Activated naive CD8-positive, alpha-beta T cell treated with anti-CD3 and anti-CD28 coated beads, Interleukin-2, amount 10 ng/mL, durations not matched to agents 7 days and 5 days (primary cell): ENCODE data around the gene WIPF1. TPM values are rescaled to one million over a fixed set of nuclear protein-coding genes. Genes with fewer than 3 reads are reported as not detected.
A peak's percentile ranks its signal among the peaks of the same experiment; 100 is the strongest.

Experiments used
- ATAC-seq: fragments of 150-1000 bp; cut with Tn5 transposase; one replicate; pipeline ENCODE4 v1.10.0; 2021; ENCODE audit warnings: low read depth, moderate library complexity
- POLR2A ChIA-PET: fragments of 350-600 bp; sonication (Branson Sonifier 250); formaldehyde crosslinking; loops from one replicate; lab custom pipeline; 2021; ENCODE audit warnings: antibody characterized with exemption; lab: Charles Lee
- DNase-seq: peaks from one replicate; pipeline ENCODE4 v3.0.0; 2021
- H3K27ac Mint-ChIP-seq: one replicate; pipeline ENCODE4 v1.8.0; 2022; ENCODE audit warnings: mild to moderate bottlenecking, mixed read lengths
- H3K27me3 Mint-ChIP-seq: one replicate; pipeline ENCODE4 v1.8.0; 2022; ENCODE audit warnings: mild to moderate bottlenecking, moderate library complexity, mixed read lengths
- H3K36me3 Mint-ChIP-seq: one replicate; pipeline ENCODE4 v1.8.0; 2021; ENCODE audit warnings: mild to moderate bottlenecking, mixed read lengths
- H3K4me1 Mint-ChIP-seq: one replicate; pipeline ENCODE4 v1.8.0; 2021; ENCODE audit warnings: mixed read lengths
- H3K4me3 Mint-ChIP-seq: one replicate; pipeline ENCODE4 v1.8.0; 2022; ENCODE audit warnings: mild to moderate bottlenecking, moderate library complexity, mixed read lengths
- H3K9me3 Mint-ChIP-seq: one replicate; pipeline ENCODE4 v1.8.0; 2021; ENCODE audit warnings: mixed read lengths
- total RNA-seq, 2 experiments: library from RNA; stranded (reverse); gene quantifications; one replicate each; pipeline ENCODE4 v1.2.3, GENCODE V29; 2021

Gene WIPF1
- total RNA-seq, 2 experiments from 2014 or later = 446 to 480 TPM

DNA sequence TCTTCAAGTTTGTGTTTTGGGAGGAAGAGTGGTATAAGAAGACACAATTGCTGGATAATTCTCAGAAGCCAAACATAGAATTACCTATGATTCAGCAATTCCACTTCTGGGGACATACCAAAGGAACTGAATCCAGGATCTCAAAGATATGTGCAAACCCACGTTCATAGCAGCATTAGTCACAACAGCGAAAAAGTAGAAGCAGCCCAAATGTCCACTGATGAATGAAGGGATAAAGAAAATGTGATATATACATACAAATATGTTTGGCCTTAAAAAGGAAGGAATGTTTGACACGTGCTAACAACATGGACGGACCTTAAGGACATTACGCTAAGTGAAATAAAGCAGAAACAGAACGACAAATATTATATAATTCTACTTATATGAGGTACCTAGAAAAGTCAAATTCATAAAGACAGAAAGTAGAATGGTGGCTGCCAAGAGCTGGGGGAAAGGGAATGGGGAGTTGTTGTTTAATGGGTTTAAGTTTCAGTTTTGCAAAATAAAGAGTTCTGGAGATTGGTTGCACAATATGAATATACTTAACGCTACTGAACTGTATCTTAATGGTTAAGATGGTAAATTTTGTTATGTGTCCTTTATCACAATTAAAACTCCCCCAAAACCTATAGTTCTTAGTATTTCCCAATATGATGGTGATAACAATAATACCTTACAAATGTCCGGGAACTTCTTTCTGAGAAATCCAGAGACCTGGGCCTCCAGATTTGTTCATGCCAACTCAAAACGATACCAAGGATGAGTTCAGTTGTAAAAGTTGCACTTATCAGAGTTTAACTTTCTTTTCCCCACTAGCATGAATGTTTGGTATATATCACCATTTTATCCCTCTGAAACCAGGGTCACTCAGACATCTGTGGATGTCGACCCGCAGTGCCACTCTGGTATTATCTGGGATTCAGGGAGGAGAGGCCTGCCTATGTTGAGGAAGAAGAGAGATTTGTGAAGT is 33.7 kb upstream of the WIPF1 start:
- POLR2A ChIA-PET = interaction anchor here (1.0 to 7.8 kb wide), 6 partner anchors 22 to 56 kb away, joined by 3 to 214 read pairs (median 22); partner anchors contain the start of gene WIPF1
- ATAC-seq = no peak
- H3K4me3 Mint-ChIP-seq = peak overlapping the region; percentile 93

DNA sequence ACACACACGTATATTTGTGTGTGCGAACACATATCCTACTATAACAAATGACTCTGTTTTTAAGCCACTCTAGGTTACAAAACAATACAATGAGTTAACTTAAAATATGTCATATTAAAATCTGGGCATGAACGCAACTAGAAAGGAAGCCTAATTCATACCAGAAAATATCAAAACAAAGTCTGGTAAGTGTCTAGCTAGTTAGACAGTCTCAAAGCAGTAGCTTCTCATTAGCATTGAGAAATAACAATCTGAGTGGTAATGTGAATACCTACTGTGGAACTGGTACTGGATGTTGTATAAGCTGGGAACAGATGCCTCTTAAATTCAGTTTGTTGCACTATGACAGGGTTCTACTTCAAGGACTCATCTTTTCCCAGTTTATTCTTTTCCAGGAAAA is 32.5 kb upstream of the WIPF1 start:
- peak overlapping the region; percentile 93 for H3K4me3 Mint-ChIP-seq
- DNase-seq (no peak), ATAC-seq (no peak)
- POLR2A ChIA-PET = interaction anchor here (0.8 to 7.8 kb wide), 4 partner anchors 11 to 52 kb away, joined by 3 to 214 read pairs (median 4); partner anchors contain the start of gene WIPF1
- H3K9me3 Mint-ChIP-seq = no peaks in the 10 kb centered on the region
- peaks cover 48% of the 10 kb centered on the region for H3K36me3 Mint-ChIP-seq
- no peaks in the 10 kb centered on the region for H3K27me3 Mint-ChIP-seq
- no peak overlapping the region for H3K27ac Mint-ChIP-seq
- H3K4me1 Mint-ChIP-seq = peaks cover 70% of the 10 kb centered on the region

More for the DNA sequence above, 33.7 kb upstream of the WIPF1 start:
- H3K4me1 Mint-ChIP-seq = peaks cover 70% of the 10 kb centered on the region
- H3K27ac Mint-ChIP-seq = peak overlapping the region; percentile 98
- H3K36me3 Mint-ChIP-seq = peaks cover 42% of the 10 kb centered on the region
- no peak for DNase-seq
- H3K27me3 Mint-ChIP-seq = no peaks in the 10 kb centered on the region
- no peaks in the 10 kb centered on the region for H3K9me3 Mint-ChIP-seq

DNA sequence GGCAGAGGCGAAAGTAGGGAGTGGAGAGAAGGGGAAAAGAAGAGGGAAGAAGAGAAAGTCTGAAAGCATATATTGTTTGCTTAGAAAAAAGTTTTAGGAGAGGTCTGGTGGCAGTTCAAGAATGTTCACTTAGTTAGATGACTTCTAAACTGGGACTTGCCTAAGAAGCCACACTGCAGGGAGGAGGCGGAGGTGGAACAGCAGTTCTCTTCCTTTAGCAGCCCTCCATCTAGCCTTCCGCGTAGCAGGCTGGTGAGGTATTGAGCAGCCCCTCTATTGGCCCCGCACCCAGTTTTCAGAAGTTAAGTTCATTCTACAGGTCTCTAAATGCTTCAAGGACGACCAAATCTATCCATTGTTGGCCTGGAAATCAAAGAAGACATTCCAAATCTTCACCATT is 31.9 kb upstream of the WIPF1 start:
- ATAC-seq (peak; percentile 13), DNase-seq (no peak)
- Mint-ChIP-seq H3K27me3 (no peaks in the 10 kb centered on the region), H3K4me1 (peaks cover 68% of the 10 kb centered on the region), H3K4me3 (peak overlapping the region; percentile 93), H3K27ac (peak overlapping the region; percentile 52), H3K9me3 (no peaks in the 10 kb centered on the region), H3K36me3 (peaks cover 51% of the 10 kb centered on the region)
- POLR2A ChIA-PET = interaction anchor here (0.8 to 7.8 kb wide), 4 partner anchors 9 to 53 kb away, joined by 3 to 214 read pairs (median 4); partner anchors contain the start of gene WIPF1

DNA sequence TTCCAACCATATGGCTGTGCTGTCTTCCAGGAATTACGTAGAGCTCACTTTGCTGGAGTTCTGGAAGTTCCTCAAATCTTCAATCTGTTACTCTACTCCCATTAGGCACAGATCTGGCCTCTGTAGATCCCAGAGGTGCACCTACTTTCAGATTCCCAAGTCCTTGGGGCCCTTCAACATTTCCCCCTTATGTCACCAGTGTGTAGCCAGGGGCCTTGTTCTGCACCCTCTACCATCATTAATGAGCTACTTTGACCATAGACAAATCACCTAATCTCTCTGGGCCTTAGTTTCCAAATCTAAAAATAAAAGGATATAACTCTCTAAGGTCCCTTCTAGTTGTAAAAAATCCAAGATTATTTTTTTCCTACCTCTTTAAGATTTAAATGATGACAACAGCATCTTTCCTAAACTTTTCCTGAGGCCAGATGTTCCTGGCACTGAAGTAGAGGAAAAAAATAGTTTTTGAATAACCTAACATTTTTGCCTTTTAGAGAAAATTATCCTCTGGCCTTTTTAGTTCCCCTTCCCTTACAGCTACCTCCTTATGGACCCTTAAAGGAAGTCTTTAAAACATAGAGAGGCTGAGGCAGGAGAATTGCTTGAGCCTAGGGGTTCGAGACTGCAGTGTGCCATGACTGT is 31.0 kb upstream of the WIPF1 start:
- Mint-ChIP-seq H3K9me3 (no peaks in the 10 kb centered on the region), H3K27ac (peak overlapping the region; percentile 36), H3K4me3 (no peak overlapping the region), H3K36me3 (peaks cover 56% of the 10 kb centered on the region), H3K27me3 (no peaks in the 10 kb centered on the region), H3K4me1 (peaks cover 75% of the 10 kb centered on the region)
- DNase-seq = no peak
- POLR2A ChIA-PET = interaction anchor here (0.8 to 2.0 kb wide), 4 partner anchors 8 to 53 kb away, joined by 3 to 5 read pairs (median 4); no protein-coding TSS in a partner anchor
- ATAC-seq = no peak

DNA sequence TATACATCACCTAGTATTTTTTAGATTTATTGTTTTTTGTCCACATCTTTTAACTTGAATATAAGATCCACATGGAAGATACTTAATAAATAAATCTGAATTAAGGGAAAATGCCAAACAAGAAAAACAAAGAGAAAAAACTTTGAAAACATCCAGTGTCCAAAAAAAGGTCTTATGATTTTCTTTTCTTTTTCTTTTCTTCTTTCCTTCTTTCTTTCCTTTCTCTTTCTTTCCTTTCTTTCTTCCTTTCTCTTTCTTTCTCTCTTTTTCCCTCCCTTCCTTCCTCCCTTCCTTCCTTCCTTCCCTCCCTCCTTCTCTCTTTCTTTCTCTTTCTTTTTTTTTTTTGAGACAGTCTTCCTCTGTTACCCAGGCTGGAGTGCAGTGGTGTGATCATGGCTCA is 29.6 kb upstream of the WIPF1 start:
- POLR2A ChIA-PET = interaction anchor here (1.2 kb wide), 1 partner anchor 25 kb away, joined by 3 read pairs; no protein-coding TSS in a partner anchor
- Mint-ChIP-seq H3K27ac (peak overlapping the region; percentile 65), H3K27me3 (no peaks in the 10 kb centered on the region), H3K9me3 (no peaks in the 10 kb centered on the region), H3K4me1 (peaks cover 74% of the 10 kb centered on the region), H3K36me3 (peaks cover 47% of the 10 kb centered on the region), H3K4me3 (no peak overlapping the region)
- DNase-seq (no peak), ATAC-seq (no peak)

DNA sequence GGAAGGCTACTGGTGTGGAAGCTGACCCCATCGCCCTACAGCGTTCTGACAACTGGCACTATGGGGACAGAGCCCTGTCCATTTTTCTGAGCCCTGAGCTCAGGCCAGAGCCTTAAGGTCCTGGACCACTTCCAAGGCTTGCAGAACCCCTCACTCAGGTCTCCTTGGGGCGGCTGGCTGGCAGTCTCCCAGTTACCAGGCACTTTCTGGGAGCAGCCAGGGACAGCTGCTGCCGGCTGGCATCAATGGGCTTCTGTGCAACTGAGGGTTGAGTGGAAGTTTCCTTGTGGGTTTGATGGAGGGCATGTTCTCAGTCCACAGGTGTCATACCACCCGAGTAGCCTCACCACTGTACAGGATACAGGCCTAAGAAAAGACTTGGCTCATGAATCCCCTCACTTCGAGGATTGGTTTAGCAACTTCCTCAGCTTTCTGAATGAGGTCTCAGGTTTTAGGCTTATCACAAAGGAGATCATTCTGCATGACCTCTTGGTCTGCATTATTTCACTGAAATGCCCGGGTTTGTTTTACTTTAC is 27.4 kb upstream of the WIPF1 start:
- H3K27me3 Mint-ChIP-seq = no peaks in the 10 kb centered on the region
- H3K4me1 Mint-ChIP-seq = peaks cover 67% of the 10 kb centered on the region
- no peak for ATAC-seq
- peaks cover 47% of the 10 kb centered on the region for H3K36me3 Mint-ChIP-seq
- no peak overlapping the region for H3K4me3 Mint-ChIP-seq
- H3K9me3 Mint-ChIP-seq = no peaks in the 10 kb centered on the region
- POLR2A ChIA-PET = no interaction called here
- no peak overlapping the region for H3K27ac Mint-ChIP-seq
- no peak for DNase-seq

DNA sequence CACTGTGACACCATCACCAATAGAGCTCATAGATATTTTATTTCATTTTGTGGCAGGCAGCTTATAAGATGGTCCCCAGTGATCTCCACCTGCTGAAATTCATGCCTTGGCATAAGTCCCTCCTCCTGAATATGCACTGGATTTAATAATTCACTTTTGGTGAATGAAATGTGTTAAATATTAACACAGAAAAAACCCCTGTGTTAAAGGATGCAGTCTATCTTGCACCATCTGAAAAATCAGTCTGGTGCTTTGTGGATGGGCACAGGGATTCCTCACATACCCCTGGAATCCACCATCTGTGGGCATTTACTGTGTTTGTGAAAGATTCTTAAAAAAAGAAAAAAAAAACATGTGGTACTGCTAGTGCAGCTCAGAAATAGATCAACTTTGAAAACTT is 26.1 kb upstream of the WIPF1 start:
- H3K27me3 Mint-ChIP-seq = no peaks in the 10 kb centered on the region
- DNase-seq (no peak), ATAC-seq (no peak)
- peak overlapping the region; percentile 9 for H3K4me3 Mint-ChIP-seq
- H3K27ac Mint-ChIP-seq = peak overlapping the region; percentile 55
- H3K4me1 Mint-ChIP-seq = peaks cover 62% of the 10 kb centered on the region
- H3K9me3 Mint-ChIP-seq = no peaks in the 10 kb centered on the region
- POLR2A ChIA-PET = interaction anchor here (1.3 to 1.9 kb wide), 2 partner anchors 9 to 11 kb away, joined by 3 to 8 read pairs; no protein-coding TSS in a partner anchor
- H3K36me3 Mint-ChIP-seq = peaks cover 47% of the 10 kb centered on the region

DNA sequence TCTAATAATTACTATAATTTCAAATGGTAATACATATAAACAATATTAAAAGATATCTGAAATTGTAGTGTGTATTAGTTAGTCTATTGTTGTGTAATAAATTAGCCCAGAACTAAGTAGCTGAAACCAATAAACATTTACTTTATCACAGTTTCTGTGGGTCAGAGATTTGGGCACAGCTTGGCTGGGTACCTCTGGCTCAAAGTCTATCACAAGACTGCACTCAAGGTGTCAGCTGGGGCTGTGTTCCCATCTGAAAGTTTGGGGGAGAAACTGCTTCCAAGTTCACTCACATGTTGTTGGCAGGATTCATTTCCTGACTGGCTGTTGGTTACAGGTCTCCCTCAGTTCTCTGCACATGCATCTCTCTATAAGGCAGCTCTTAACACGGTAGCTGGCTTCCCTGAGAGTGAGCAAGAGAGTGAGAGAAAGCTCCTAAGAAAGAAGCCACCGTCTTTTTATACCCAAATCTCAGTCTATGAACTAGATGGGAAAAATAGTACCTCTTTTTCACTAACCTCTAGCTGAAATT is 25.6 kb upstream of the WIPF1 start:
- DNase-seq (no peak), ATAC-seq (no peak)
- POLR2A ChIA-PET = interaction anchor here (0.7 to 1.9 kb wide), 3 partner anchors 10 to 13 kb away, joined by 3 to 8 read pairs (median 3); no protein-coding TSS in a partner anchor
- H3K4me1 Mint-ChIP-seq = peaks cover 61% of the 10 kb centered on the region
- H3K9me3 Mint-ChIP-seq = no peaks in the 10 kb centered on the region
- no peak overlapping the region for H3K4me3 Mint-ChIP-seq
- H3K27me3 Mint-ChIP-seq = no peaks in the 10 kb centered on the region
- peaks cover 42% of the 10 kb centered on the region for H3K36me3 Mint-ChIP-seq
- peak overlapping the region; percentile 15 for H3K27ac Mint-ChIP-seq

DNA sequence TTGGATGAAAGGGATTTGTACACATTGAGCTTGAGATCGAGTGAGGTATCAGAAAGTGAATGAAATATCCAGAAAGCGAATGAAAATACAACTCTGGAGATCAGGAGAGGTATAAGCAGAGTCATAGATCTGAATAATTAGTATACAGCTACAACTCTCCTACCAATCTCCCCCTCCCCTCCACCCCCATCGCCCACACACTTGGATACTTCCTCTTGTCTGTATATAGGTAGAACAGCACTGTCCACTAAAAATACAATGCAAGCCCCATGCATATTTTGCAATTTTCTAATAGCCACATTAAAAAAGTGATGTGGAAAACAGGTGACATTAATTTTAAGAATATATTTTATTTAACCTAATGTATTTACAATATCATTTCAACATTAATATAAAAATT is 23.7 kb upstream of the WIPF1 start:
- DNase-seq (no peak), ATAC-seq (no peak)
- H3K27me3 Mint-ChIP-seq = no peaks in the 10 kb centered on the region
- H3K9me3 Mint-ChIP-seq = no peaks in the 10 kb centered on the region
- H3K36me3 Mint-ChIP-seq = peaks cover 31% of the 10 kb centered on the region
- peaks cover 63% of the 10 kb centered on the region for H3K4me1 Mint-ChIP-seq
- POLR2A ChIA-PET = interaction anchor here (0.6 to 1.2 kb wide), 3 partner anchors 8 to 12 kb away, joined by 3 to 4 read pairs (median 3); no protein-coding TSS in a partner anchor
- no peak overlapping the region for H3K4me3 Mint-ChIP-seq
- peak overlapping the region; percentile 44 for H3K27ac Mint-ChIP-seq

DNA sequence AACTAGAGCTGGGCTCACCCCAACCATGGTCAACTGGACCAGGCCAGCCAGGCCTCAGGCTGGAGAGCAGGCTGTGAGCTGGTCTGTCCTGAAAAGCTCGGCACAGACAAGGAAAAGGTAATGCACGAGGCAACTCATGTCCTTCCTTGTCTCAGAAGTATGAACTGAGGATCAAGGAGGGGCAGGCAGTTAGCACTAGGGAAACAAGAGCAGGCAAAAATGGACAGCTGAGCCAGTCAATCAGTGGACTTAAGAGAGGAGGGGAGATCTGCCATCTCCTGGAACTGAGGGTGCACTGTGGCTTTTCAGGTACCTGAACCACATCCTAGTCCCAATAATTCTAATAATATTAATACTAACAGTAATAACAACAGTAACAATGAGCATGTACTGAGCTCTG is 20.6 kb upstream of the WIPF1 start:
- Mint-ChIP-seq H3K9me3 (no peaks in the 10 kb centered on the region), H3K27ac (peak overlapping the region; percentile 90), H3K4me3 (peak overlapping the region; percentile 63), H3K4me1 (peaks cover 65% of the 10 kb centered on the region), H3K36me3 (peaks cover 29% of the 10 kb centered on the region), H3K27me3 (no peaks in the 10 kb centered on the region)
- POLR2A ChIA-PET = interaction anchor here (0.9 to 2.3 kb wide), 4 partner anchors 9 to 16 kb away, joined by 5 to 21 read pairs (median 5); no protein-coding TSS in a partner anchor
- ATAC-seq (peak; percentile 6), DNase-seq (no peak)

DNA sequence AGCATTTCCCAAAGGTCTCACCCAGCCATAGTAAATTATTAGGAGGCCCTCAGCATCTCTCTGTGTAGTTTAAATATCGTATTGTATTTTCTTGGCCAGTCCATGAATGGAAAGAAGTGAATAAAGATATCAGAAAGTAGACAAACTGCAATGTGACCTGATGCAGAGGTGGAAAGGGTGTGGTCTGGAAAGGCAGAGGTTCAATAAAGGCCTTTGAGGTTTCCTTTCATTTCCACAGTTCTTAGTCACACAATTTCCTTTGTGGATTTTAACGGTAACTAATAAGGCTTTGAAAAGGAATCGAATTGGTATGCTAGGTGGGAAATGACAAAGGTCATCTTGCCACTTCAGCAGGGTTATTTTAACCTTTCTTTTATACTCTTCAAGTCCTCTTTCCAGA is 20.1 kb upstream of the WIPF1 start:
- H3K36me3 Mint-ChIP-seq = peaks cover 29% of the 10 kb centered on the region

DNA sequence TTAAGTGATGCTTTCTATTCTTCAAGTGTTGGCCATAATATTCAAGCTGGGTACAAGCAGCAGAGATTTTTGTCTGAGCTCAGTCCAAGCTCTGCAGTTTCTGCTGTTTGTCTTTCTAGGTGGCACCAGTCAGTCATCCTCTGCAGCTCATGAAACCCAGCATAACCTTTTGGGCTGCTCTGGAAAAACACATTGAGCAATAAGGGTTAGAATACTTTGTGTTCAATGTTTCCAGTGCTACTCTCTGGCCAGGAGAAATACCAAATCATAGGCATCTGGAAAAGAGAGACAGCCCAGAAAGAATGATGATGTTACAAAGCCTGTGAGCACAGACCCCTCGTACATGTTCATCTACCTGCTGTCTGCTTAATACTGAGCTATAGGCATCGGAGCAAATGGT is 19.5 kb upstream of the WIPF1 start:
- H3K27me3 Mint-ChIP-seq = no peaks in the 10 kb centered on the region
- peaks cover 66% of the 10 kb centered on the region for H3K4me1 Mint-ChIP-seq
- DNase-seq (no peak), ATAC-seq (no peak)
- peak overlapping the region; percentile 63 for H3K4me3 Mint-ChIP-seq
- no peaks in the 10 kb centered on the region for H3K9me3 Mint-ChIP-seq
- POLR2A ChIA-PET = interaction anchor here (0.8 to 2.5 kb wide), 3 partner anchors 15 to 63 kb away, joined by 4 to 24 read pairs (median 6); no protein-coding TSS in a partner anchor
- H3K27ac Mint-ChIP-seq = peak overlapping the region; percentile 90
- H3K36me3 Mint-ChIP-seq = peaks cover 30% of the 10 kb centered on the region

More for the DNA sequence above, 20.1 kb upstream of the WIPF1 start:
- ATAC-seq (peak; percentile 28), DNase-seq (no peak)
- Mint-ChIP-seq H3K27me3 (no peaks in the 10 kb centered on the region), H3K9me3 (no peaks in the 10 kb centered on the region), H3K27ac (peak overlapping the region; percentile 90), H3K4me1 (peaks cover 66% of the 10 kb centered on the region), H3K4me3 (peak overlapping the region; percentile 63)
- POLR2A ChIA-PET = interaction anchor here (0.9 to 2.3 kb wide), 5 partner anchors 8 to 62 kb away, joined by 4 to 21 read pairs (median 5); no protein-coding TSS in a partner anchor
